H1 (cell line): ENCODE data around the gene NMB. TPM values are rescaled to one million over a fixed set of nuclear protein-coding genes. Genes with fewer than 3 reads are reported as not detected.

Experiments
- CTCF ChIA-PET: fragments of 300-600 bp; sonication (Branson Sonifier 250); formaldehyde crosslinking; loops from one replicate; lab custom pipeline; 2021; ENCODE audit not compliant: partially characterized antibody; lab: Charles Lee
- POLR2A ChIA-PET: fragments of 300-600 bp; sonication (Branson Sonifier 250); formaldehyde crosslinking; loops from one replicate; lab custom pipeline; 2021; ENCODE audit warnings: inconsistent platforms; ENCODE audit not compliant: partially characterized antibody; lab: Charles Lee
- DNase-seq, 2 experiments: peaks; one replicate each; pipeline versions ENCODE4 v3.0.0 to v3.0.0-alpha.2; 2010 to 2022; ENCODE audit warnings: low spot score in 2 of 2, low read depth in 1 of 2, mixed read lengths in 1 of 2
- FAIRE-seq: peaks from 2 replicates; lab custom pipeline; 2011; peaks lifted over from hg19 to GRCh38; lab: Jason Lieb, UNC
- H2AFZ ChIP-seq: 2 replicates; pipeline ENCODE4 v1.8.1; 2012; ENCODE audit warnings: low read length, inconsistent platforms
- H2AK5ac ChIP-seq: 2 replicates; pipeline ENCODE4 v1.6.1; 2013; ENCODE audit warnings: low read depth, low read length
- H2BK120ac ChIP-seq: replicated peaks from 2 replicates; pipeline ENCODE3; 2013; ENCODE audit warnings: low read depth, low read length, inconsistent platforms
- H2BK12ac ChIP-seq: 2 replicates; pipeline ENCODE4 v1.6.1; 2013; ENCODE audit warnings: low read depth, low read length
- H2BK15ac ChIP-seq: 2 replicates; pipeline ENCODE4 v1.6.1; 2013; ENCODE audit warnings: low read length
- H2BK20ac ChIP-seq: 2 replicates; pipeline ENCODE4 v1.6.1; 2013; ENCODE audit warnings: low read length
- H2BK5ac ChIP-seq: 2 replicates; pipeline ENCODE4 v1.6.1; 2013; ENCODE audit warnings: low read depth, low read length
- H3K14ac ChIP-seq: 2 replicates; pipeline ENCODE4 v1.6.1; 2013; ENCODE audit warnings: inconsistent platforms; ENCODE audit not compliant: insufficient read length
- H3K18ac ChIP-seq: 2 replicates; pipeline ENCODE4 v1.6.1; 2013; ENCODE audit warnings: low read length; ENCODE audit errors: extremely low read depth
- H3K23ac ChIP-seq: 2 replicates; pipeline ENCODE4 v1.6.1; 2013; ENCODE audit warnings: inconsistent platforms; ENCODE audit not compliant: insufficient read length
- H3K23me2 ChIP-seq: 2 replicates; pipeline ENCODE4 v1.6.1; 2013; ENCODE audit warnings: low read depth, low read length
- H3K27ac ChIP-seq: 2 replicates; pipeline ENCODE4 v1.6.1; 2011; ENCODE audit warnings: low read depth, low read length, inconsistent platforms
- H3K27me3 ChIP-seq, 4 experiments: replicated peaks in 1 of 4; 1 replicate in 1 of 4; 2 replicates in 3 of 4; pipeline versions ENCODE4 v1.6.1 to v1.8.1; 2011 to 2013; ENCODE audit warnings: low read length in 3 of 4, mild to moderate bottlenecking in 3 of 4, inconsistent platforms in 2 of 4, mixed read lengths in 2 of 4, moderate library complexity in 1 of 4; ENCODE audit not compliant: control insufficient read depth in 3 of 4, insufficient read depth in 3 of 4; ENCODE audit errors: extremely low read depth in 1 of 4
- H3K36me3 ChIP-seq, 4 experiments: 2 replicates each; pipeline versions ENCODE4 v1.6.1 to v1.8.1; 2011 to 2013; ENCODE audit warnings: mild to moderate bottlenecking in 4 of 4, low read length in 3 of 4, moderate library complexity in 2 of 4, control low read depth in 1 of 4, inconsistent platforms in 1 of 4; ENCODE audit not compliant: insufficient read depth in 4 of 4, control insufficient read depth in 2 of 4
- H3K4ac ChIP-seq: replicated peaks from 2 replicates; pipeline ENCODE3; 2013; ENCODE audit warnings: low read length, low read depth, mixed read lengths, inconsistent platforms; ENCODE audit not compliant: insufficient read length
- H3K4me1 ChIP-seq, 4 experiments: replicated peaks in 1 of 4; 1 replicate in 1 of 4; 2 replicates in 3 of 4; pipeline versions ENCODE4 v1.6.1 to v1.8.1; 2011 to 2013; ENCODE audit warnings: low read length in 3 of 4, inconsistent platforms in 2 of 4, mixed read lengths in 1 of 4; ENCODE audit not compliant: insufficient read depth in 4 of 4, control insufficient read depth in 3 of 4
- H3K4me2 ChIP-seq, 2 experiments: 2 replicates each; pipeline versions ENCODE4 v1.6.1 to v1.8.1; 2011 to 2013; ENCODE audit warnings: low read depth in 2 of 2, low read length in 2 of 2, control low read depth in 1 of 2, inconsistent platforms in 1 of 2, mild to moderate bottlenecking in 1 of 2; ENCODE audit not compliant: insufficient read depth in 1 of 2
- H3K4me3 ChIP-seq, 4 experiments: fragments of 200-600, 300-600 bp in 1 of 4; sonication (generic), shearing (Covaris generic), sonication (Bioruptor Twin) in 1 of 4; 2 replicates each; pipeline versions ENCODE4 v1.5.1 to v1.8.1; 2011 to 2016; ENCODE audit warnings: low read length in 4 of 4, low read depth in 3 of 4, control low read depth in 2 of 4, inconsistent platforms in 2 of 4, mild to moderate bottlenecking in 2 of 4, mixed read lengths in 1 of 4, moderate library complexity in 1 of 4; ENCODE audit not compliant: insufficient read depth in 2 of 4; ENCODE audit errors: extremely low read depth in 1 of 4
- H3K56ac ChIP-seq: replicated peaks from 2 replicates; pipeline ENCODE3; 2013; ENCODE audit warnings: low read depth, mild to moderate bottlenecking, mixed read lengths, low read length, inconsistent platforms; ENCODE audit not compliant: insufficient read length
- H3K79me1 ChIP-seq: 2 replicates; pipeline ENCODE4 v1.6.1; 2013; ENCODE audit warnings: low read depth, low read length, control low read depth
- H3K79me2 ChIP-seq, 2 experiments: 2 replicates each; pipeline versions ENCODE4 v1.6.1 to v1.8.1; 2012 to 2013; ENCODE audit warnings: low read length in 2 of 2, mild to moderate bottlenecking in 2 of 2, inconsistent platforms in 1 of 2; ENCODE audit not compliant: insufficient read depth in 2 of 2, control insufficient read depth in 1 of 2
- H3K9ac ChIP-seq, 4 experiments: replicated peaks in 1 of 4; 1 replicate in 1 of 4; 2 replicates in 3 of 4; pipeline versions ENCODE4 v1.6.1 to v1.8.1; 2011 to 2013; ENCODE audit warnings: low read depth in 3 of 4, low read length in 3 of 4, control low read depth in 2 of 4, mild to moderate bottlenecking in 2 of 4, moderate library complexity in 2 of 4, inconsistent platforms in 1 of 4; ENCODE audit errors: extremely low read depth in 1 of 4
- H3K9me3 ChIP-seq, 2 experiments: 2 replicates each; pipeline versions ENCODE4 v1.6.1 to v1.8.1; 2012 to 2013; ENCODE audit warnings: mild to moderate bottlenecking in 2 of 2, moderate library complexity in 2 of 2, control low read depth in 1 of 2, inconsistent platforms in 1 of 2, low read depth in 1 of 2, low read length in 1 of 2, mixed read lengths in 1 of 2; ENCODE audit not compliant: insufficient read depth in 2 of 2
- H4K20me1 ChIP-seq, 2 experiments: replicated peaks in 1 of 2; 2 replicates each; pipeline versions ENCODE3 to v1.8.1; 2011 to 2013; ENCODE audit warnings: inconsistent platforms in 2 of 2, low read length in 2 of 2, mild to moderate bottlenecking in 1 of 2; ENCODE audit not compliant: insufficient read depth in 2 of 2, control insufficient read depth in 1 of 2
- H4K5ac ChIP-seq: 2 replicates; pipeline ENCODE4 v1.6.1; 2013; ENCODE audit warnings: low read length, low read depth, mixed read lengths, inconsistent platforms; ENCODE audit not compliant: insufficient read length
- H4K8ac ChIP-seq: 2 replicates; pipeline ENCODE4 v1.8.0; 2013; ENCODE audit warnings: mild to moderate bottlenecking, moderate library complexity, low read length, inconsistent platforms; ENCODE audit not compliant: insufficient read depth; ENCODE audit errors: extremely low read depth
- H4K91ac ChIP-seq: replicated peaks from 2 replicates; pipeline ENCODE3; 2013; ENCODE audit warnings: low read length, mixed read lengths, inconsistent platforms; ENCODE audit not compliant: insufficient read length
- CBX5 ChIP-seq: fragments of 300-800, 300-1000 bp; sonication (generic); IDR thresholded peaks from 2 replicates; pipeline ENCODE4 v1.7.1; 2016; ENCODE audit warnings: antibody characterized with exemption, low read length, low read depth
- CTCF ChIP-seq, 3 experiments: IDR thresholded peaks; 1 replicate in 2 of 3; 2 replicates in 1 of 3; pipeline versions ENCODE4 v1.5.1 to v1.6.1; 2011; ENCODE audit warnings: low read length in 3 of 3, mild to moderate bottlenecking in 3 of 3, inconsistent platforms in 2 of 3, low read depth in 1 of 3, moderate library complexity in 1 of 3; ENCODE audit not compliant: insufficient read depth in 1 of 3; ENCODE audit errors: control extremely low read depth in 1 of 3
- EGR1 ChIP-seq: IDR thresholded peaks from 2 replicates; pipeline ENCODE4 v1.6.1; 2011; ENCODE audit warnings: low read depth, low read length, borderline replicate concordance
- EP300 ChIP-seq, 2 experiments: IDR thresholded peaks; 1 replicate in 1 of 2; 2 replicates in 1 of 2; pipeline ENCODE4 v1.6.1; 2011 to 2012; ENCODE audit warnings: low read depth in 2 of 2, low read length in 2 of 2, mild to moderate bottlenecking in 2 of 2, borderline replicate concordance in 1 of 2, inconsistent platforms in 1 of 2, moderate library complexity in 1 of 2
- KDM4A ChIP-seq: IDR thresholded peaks from one replicate; pipeline ENCODE4 v1.7.1; 2012; ENCODE audit warnings: low read depth, mild to moderate bottlenecking, moderate library complexity, low read length, inconsistent platforms; ENCODE audit not compliant: severe bottlenecking
- PHF8 ChIP-seq: fragments of 200-600 bp; sonication (generic); conservative IDR thresholded peaks from 2 replicates; pipeline ENCODE4 v1.7.1; 2012; ENCODE audit warnings: low read depth, mild to moderate bottlenecking, inconsistent platforms, low read length, moderate library complexity
- POLR2AphosphoS5 ChIP-seq: IDR thresholded peaks from 2 replicates; pipeline ENCODE4 v1.6.1; 2011; ENCODE audit warnings: low read depth, low read length
- SRF ChIP-seq: IDR thresholded peaks from 2 replicates; pipeline ENCODE4 v1.6.1; 2011; ENCODE audit warnings: mild to moderate bottlenecking, low read depth, low read length, moderate library complexity
- USF2 ChIP-seq: IDR thresholded peaks from 2 replicates; pipeline ENCODE4 v1.6.1; 2011; ENCODE audit warnings: low read length, improper control_type of control experiment
- WGBS, 2 experiments: shearing (Covaris generic) in 1 of 2; methylation state at CpG; one replicate each; pipeline versions ENCODE4 v1.1.6 to v1.1.7; 2013 to 2015; ENCODE audit warnings: low lambda C conversion rate in 2 of 2, mixed read lengths in 2 of 2, inconsistent platforms in 1 of 2, low coverage in 1 of 2, missing lambda C conversion rate in 1 of 2; ENCODE audit not compliant: insufficient replicate concordance in 2 of 2, insufficient coverage in 1 of 2, insufficient read length in 1 of 2; ENCODE audit errors: extremely low coverage in 1 of 2, missing lambda C conversion rate in 1 of 2; 5-methylcytosine and 5-hydroxymethylcytosine counted together
- polyA plus RNA-seq, 7 experiments: library from polyadenylated mRNA; depleted of rRNA in 3 of 7; stranded (reverse) in 5 of 7; unstranded in 2 of 7; fragments of >200 nt in 5 of 7; fragments of 200-250 nt in 2 of 7; gene quantifications; 1 replicate in 5 of 7; 2 replicates in 1 of 7; 4 replicates in 1 of 7; pipeline versions ENCODE4 v1.2.1 to v1.2.3, GENCODE V29; 2011 to 2013; ENCODE audit warnings: missing spikeins in 2 of 7, mixed read lengths in 2 of 7
- total RNA-seq: library from RNA; stranded (reverse); fragmentation: NEBNext Ultra II Directional; extraction: Animal tissue kit (Norgen Biotek cat#: 25700); gene quantifications from 2 replicates; pipeline ENCODE4 v1.2.1, GENCODE V29; 2021

The NMB gene
- total and polyA plus RNA-seq, 2 of the 8 experiments (the other 6 are each of a cell fraction or from before 2014, with no cell fraction given): 9.3 to 13.6 TPM

- ChIA-PET POLR2A (interaction anchor here (0.6 kb wide), 1 partner anchor 107 kb away, joined by 4 read pairs; no protein-coding TSS in a partner anchor), CTCF (no interaction called here)
- Histone ChIP-seq H4K20me1 (no peaks in the 10 kb centered on the region), H2BK20ac (no peak overlapping the region), H4K8ac (no peak overlapping the region), H3K36me3 (peaks cover 0 to 40% (median 17%) of the 10 kb centered on the region in 4 experiments; a peak in 4 of 8 replicates), H3K14ac (no peak overlapping the region), H2BK12ac (no peak overlapping the region), H3K18ac (no peak overlapping the region), H3K56ac (no peak overlapping the region), H3K4me2 (no peak overlapping the region), H2BK5ac (no peak overlapping the region), H2AFZ (no peak overlapping the region), H4K91ac (no peak overlapping the region), H3K4me1 (no peaks in the 10 kb centered on the region), H4K5ac (no peak overlapping the region), H3K9ac (no peak overlapping the region), H3K27me3 (no peaks in the 10 kb centered on the region), H2BK120ac (no peak overlapping the region), H3K4ac (no peak overlapping the region), H3K23me2 (no peaks in the 10 kb centered on the region), H2AK5ac (no peak overlapping the region), H3K4me3 (no peak overlapping the region), H2BK15ac (no peak overlapping the region), H3K79me2 (peaks cover 0 to 32% of the 10 kb centered on the region in 2 experiments; a peak in 3 of 4 replicates), H3K79me1 (no peaks in the 10 kb centered on the region; the same call in 1 of the 2 replicates), H3K27ac (no peak overlapping the region), H3K9me3 (no peaks in the 10 kb centered on the region), H3K23ac (no peak overlapping the region)
- FAIRE-seq (no peak), DNase-seq (no peak)
- TF ChIP-seq CBX5: no peak
- TF ChIP-seq POLR2AphosphoS5: no peak
- no peak for TF ChIP-seq EP300 (IDR thresholded peaks at IDR 0.05; ENCODE audit: borderline replicate concordance in 1 of 2, low read depth in 2 of 2, low read length in 2 of 2)
- TF ChIP-seq USF2: no peak
- TF ChIP-seq EGR1: no peak
- TF ChIP-seq KDM4A: no peak
- TF ChIP-seq SRF: no peak
- no peak for TF ChIP-seq PHF8
- TF ChIP-seq CTCF (IDR thresholded peaks at IDR 0.05; ENCODE audit: control extremely low read depth in 1 of 3, insufficient read depth in 1 of 3, low read depth in 1 of 3, low read length in 3 of 3): no peak
- 91% methylated on average over 4 of the region's 4 CpGs; no CpG with 5 or more reads in 1 of the 2 experiments for WGBS, 2 experiments
These were observed 31.9 kb upstream of the NMB start for GRCh38 chr15:84689858-84690257.
